D341Med (cell line): ENCODE measurements around the gene ZBTB25.
"Not testable (repeated sequence)": the region's sequence is repeated elsewhere in the genome, so short reads cannot be mapped to it uniquely, and the experiment has no call there.

Experiments
- DNase-seq: peaks from one replicate; pipeline ENCODE4 v3.0.0; 2012; ENCODE audit warnings: low spot score

ZBTB25 gene, protein sequence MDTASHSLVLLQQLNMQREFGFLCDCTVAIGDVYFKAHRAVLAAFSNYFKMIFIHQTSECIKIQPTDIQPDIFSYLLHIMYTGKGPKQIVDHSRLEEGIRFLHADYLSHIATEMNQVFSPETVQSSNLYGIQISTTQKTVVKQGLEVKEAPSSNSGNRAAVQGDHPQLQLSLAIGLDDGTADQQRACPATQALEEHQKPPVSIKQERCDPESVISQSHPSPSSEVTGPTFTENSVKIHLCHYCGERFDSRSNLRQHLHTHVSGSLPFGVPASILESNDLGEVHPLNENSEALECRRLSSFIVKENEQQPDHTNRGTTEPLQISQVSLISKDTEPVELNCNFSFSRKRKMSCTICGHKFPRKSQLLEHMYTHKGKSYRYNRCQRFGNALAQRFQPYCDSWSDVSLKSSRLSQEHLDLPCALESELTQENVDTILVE

DNA sequence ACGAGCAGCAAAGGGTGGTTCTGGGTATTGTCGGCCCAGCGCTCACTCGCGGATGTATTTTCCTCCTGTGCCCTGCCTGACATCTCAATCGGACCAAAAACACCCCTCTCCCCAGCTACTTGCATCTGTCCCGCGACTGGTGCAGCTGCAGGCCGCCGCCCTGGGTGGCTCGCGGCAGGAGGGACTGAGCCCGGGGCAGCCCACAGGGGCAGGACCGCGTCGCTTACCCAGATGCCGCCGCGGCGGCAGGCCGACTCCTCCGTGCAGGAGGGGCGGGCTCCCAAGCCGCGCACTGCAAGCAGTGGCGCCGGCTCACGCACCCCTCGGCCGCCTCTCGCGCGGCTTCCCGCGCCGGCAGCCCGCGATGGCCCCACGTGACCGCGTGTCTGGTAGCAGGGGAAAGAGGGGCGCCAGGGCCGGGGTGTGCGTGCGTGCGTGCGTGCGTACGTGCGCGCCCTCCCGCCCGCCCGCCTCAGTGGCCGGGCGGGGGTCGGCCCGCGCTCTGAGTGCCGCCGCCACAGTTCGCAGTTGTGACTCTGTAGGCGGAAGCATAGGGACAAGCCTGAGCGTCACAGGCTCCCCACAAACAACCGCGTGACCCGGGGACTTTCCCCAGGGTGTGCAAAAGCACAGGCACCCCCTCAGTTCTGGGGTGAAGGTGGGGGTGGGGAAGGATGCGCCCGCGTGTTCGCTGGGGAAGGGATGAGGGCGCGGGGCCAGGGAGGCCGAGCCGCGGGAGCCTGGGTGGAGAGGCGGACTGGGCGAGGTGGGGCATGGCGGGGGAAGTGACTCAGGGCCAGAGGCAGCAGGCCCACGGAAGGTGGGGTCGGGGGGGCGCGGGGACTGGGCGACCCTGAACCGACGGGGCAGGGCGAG, at the start of gene ZBTB25:
Gene ZBTB25 (minus strand): TSS at position 405 of the 876 bp plus-strand sequence. CDS start 13,305 bp downstream, outside the sequence.
- DNase-seq = peak; percentile 93

DNA sequence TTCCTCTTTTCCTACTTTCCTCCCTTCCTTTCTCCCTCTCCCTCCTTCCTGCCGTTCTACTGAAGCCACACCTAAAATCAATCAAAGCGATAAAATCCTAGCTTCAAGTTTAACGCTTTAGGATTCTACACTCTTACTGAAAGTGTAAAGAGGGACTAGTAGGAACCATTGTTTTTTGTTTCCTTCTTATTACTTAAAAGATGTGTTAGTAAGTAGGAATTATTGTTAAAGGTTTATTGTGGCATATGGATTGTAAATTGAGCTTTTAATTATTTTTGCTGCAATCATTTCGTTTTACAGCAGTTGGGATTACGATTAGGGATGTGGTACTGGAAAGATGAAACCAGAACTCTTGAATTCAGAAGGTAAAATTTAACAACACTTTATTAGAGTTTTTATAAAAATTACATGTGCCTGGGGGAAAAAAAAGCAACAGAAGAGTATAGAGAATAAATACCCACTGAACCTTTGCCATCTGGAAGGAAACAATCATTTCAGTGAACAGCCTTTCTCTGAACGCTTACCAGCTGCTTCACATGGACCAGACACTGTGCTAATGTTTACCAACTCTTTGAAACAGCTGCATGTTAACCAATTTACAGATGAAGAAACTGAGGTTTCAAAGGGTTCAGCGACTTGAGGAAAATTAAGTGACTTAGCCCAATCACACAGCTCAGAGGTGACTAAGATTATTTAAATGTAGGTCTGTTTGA, 47.1 kb upstream of the ZBTB25 start:
- DNase-seq = no peak

DNA sequence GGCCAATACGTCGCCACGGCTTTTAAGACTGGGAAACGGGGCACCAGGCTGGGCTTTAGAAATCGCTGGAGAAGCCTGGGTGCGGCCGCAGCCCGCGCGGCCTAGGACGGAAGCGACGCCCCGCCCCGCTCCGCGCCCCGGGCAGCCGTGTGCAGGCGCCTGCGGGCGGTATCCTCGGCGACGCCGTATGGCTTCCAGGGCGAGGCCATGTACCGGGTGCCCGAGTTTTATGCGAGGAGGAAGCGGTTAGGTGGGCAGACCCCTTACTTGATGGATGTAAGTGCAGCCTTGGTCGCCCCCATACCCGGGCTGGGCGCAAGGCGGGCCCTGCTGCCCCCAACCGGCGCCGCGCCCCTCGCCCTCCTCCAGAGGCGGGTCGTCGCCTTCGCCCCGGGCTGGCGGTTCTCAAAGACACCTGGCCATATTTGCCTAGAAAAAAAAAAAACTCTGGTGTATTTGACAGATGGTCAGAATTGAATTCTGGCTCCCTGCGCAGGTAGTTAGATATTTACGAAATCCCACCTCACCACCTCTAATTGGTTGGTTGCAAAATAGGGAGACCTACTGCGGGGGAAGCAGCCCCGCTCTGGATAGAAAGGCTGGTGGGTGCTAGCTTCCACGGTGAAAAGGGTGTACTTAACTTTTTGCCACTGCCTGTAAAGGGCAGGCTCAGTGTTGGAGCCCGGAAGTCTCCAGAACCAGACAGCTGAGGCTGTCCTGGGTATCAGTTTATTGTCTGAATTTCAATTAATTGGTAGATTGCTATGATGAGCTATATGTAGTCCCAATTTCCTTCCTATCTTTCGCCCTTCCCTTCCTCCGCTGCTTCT, 46.4 kb upstream of the ZBTB25 start, which contains the start of gene PPP1R36:
Gene PPP1R36 (plus strand): TSS at position 171 of the 830 bp plus-strand sequence. CDS start 37 bp downstream, at position 208.
- DNase-seq = no peak

GRCh38 chr14:64549016-64549415, 45.4 kb upstream of the ZBTB25 start:
- no peak for DNase-seq

DNA sequence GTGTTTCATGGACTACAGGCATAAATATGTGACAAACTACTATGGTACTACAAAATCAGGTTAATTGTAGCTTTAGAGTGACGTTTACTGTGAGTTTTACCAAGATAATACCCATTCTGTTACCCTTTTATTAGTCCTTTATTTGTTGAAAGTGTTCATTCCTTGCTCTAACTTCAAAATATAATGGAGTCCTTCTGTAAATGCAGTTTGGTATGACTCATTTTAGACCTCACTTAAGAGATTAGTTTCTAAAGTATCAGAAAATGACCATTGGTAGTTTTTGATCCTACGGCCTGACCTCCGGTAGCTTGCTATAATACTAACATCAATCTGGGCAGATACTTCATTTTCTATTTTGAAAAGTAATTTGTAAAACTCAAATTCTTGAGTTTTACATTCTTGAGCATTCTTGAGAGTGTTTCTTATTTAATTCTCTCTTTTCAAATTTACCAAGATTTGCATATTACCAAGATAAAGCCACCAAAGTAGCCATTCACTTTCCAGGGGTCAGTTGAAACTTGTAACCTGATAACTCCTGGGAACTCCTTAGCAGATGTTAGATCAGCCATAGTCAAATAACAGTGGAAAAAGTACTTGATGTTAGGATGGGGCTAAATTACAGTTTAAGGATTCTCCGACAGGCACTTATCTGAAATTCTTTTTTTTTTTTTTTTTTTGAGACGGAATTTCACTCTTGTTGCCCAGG, 41.1 kb upstream of the ZBTB25 start:
- no peak for DNase-seq

DNA sequence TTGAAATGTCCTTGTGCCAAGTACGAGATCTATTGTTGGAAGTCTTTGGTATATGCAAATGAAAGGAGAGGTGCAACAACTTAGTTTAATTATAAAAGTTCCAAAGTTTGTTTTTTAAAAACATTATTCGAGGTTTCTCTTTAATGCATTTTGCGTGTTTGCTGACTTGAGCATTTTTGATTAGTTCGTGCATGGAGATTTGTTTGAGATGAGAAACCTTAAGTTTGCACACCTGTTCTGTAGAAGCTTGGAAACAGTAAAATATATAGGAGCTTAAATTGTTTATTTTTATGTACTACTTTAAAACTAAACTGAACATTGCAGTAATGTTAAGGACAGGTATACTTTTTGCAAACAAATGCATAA, 39.2 kb upstream of the ZBTB25 start:
- no peak for DNase-seq

GRCh38 chr14:64541972-64542835, 38.6 kb upstream of the ZBTB25 start:
- DNase-seq = no peak

DNA sequence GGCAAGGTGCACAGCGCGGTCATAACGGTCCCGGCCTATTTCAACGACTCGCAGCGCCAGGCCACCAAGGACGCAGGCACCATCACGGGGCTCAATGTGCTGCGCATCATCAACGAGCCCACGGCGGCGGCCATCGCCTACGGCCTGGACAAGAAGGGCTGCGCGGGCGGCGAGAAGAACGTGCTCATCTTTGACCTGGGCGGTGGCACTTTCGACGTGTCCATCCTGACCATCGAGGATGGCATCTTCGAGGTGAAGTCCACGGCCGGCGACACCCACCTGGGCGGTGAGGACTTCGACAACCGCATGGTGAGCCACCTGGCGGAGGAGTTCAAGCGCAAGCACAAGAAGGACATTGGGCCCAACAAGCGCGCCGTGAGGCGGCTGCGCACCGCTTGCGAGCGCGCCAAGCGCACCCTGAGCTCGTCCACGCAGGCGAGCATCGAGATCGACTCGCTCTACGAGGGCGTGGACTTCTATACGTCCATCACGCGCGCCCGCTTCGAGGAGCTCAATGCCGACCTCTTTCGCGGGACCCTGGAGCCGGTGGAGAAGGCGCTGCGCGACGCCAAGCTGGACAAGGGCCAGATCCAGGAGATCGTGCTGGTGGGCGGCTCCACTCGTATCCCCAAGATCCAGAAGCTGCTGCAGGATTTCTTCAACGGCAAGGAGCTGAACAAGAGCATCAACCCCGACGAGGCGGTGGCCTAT, 37.8 kb upstream of the ZBTB25 start:
- no peak for DNase-seq

DNA sequence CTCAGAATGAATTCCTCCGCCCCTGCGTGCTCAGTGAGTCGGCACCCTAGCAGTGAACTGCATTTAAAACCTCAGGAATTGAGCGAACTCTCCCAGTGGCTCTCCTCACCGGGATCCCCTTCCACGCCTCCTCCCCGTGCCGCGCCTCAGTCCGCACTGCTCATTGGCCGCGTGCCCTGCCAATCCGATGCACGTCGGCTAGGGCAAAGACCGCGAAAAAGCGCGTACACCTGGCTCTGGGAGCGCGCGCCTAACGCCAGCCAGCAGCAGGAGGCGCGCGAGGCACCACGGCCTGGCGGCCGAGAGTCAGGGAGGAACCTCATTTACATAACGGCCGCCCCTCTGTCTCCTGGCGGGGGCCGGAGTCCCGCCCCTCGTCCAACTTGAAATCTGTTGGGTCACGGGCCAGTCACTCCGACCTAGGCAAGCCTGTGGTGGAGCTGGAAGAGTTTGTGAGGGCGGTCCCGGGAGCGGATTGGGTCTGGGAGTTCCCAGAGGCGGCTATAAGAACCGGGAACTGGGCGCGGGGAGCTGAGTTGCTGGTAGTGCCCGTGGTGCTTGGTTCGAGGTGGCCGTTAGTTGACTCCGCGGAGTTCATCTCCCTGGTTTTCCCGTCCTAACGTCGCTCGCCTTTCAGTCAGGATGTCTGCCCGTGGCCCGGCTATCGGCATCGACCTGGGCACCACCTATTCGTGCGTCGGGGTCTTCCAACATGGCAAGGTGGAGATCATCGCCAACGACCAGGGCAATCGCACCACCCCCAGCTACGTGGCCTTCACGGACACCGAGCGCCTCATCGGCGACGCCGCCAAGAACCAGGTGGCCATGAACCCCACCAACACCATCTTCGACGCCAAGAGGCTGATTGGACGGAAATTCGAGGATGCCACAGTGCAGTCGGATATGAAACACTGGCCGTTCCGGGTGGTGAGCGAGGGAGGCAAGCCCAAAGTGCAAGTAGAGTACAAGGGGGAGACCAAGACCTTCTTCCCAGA, 36.9 kb upstream of the ZBTB25 start, which contains the start of gene HSPA2:
Gene HSPA2 (plus strand): TSS at position 534 of the 995 bp plus-strand sequence. CDS start 109 bp downstream, at position 643.
- peak; percentile 93 for DNase-seq

GRCh38 chr14:64536488-64537245, 33.0 kb upstream of the ZBTB25 start:
- DNase-seq = no peak

GRCh38 chr14:64531567-64531966, 27.9 kb upstream of the ZBTB25 start:
- DNase-seq = no peak

GRCh38 chr14:64525354-64525753, 21.7 kb upstream of the ZBTB25 start:
- DNase-seq = no peak

- DNase-seq = no peak
Measured at GRCh38 chr14:64522591-64523355, 19.1 kb upstream of the ZBTB25 start.

GRCh38 chr14:64520699-64521098, 17.1 kb upstream of the ZBTB25 start:
- DNase-seq = no peak

GRCh38 chr14:64518229-64518628, 14.6 kb upstream of the ZBTB25 start:
- DNase-seq = no peak

DNA sequence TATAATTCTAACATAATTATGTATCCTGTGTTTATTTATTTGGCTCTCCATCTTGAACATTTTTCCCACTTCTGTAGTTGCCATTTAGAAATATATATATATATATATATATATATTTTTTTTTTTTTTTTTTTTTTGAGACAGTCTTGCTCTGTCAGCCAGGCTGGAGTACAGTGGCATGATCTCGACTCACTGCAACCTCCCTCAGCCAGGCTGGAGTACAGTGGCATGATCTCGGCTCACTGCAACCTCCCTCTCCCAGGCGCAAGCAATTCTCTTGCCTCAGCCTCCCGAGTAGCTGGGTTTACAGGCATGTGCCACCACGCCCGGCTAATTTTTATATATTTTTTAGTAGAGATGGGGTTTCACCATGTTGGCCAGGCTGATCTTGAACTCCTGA, 14.0 kb upstream of the ZBTB25 start:
- DNase-seq = not testable (repeated sequence)
